B cell (primary cell): ENCODE measurements around the gene BUB3. TPM values are rescaled to one million over a fixed set of nuclear protein-coding genes. Genes with fewer than 3 reads are reported as not detected.

Experiments used
- ATAC-seq: fragments of 200-7000 bp; cut with Tn5 transposase; one replicate; pipeline ENCODE4 v1.10.0; 2021; ENCODE audit warnings: low read depth, mild to moderate bottlenecking, moderate number of reproducible peaks, moderate library complexity
- CTCF ChIA-PET: fragments of 350-600 bp; sonication (Branson Sonifier 250); formaldehyde crosslinking; loops from one replicate; lab custom pipeline; 2021; ENCODE audit warnings: antibody characterized with exemption, inconsistent platforms; lab: Charles Lee
- POLR2A ChIA-PET: fragments of 350-600 bp; sonication (Branson Sonifier 250); formaldehyde crosslinking; loops from one replicate; lab custom pipeline; 2021; ENCODE audit warnings: antibody characterized with exemption; lab: Charles Lee
- DNase-seq: peaks from one replicate; pipeline ENCODE4 v3.0.0; 2013
- H2AFZ ChIP-seq: 2 replicates; pipeline ENCODE4 v1.6.1; 2012; ENCODE audit warnings: mild to moderate bottlenecking, low read depth, low read length; ENCODE audit not compliant: insufficient read depth, poor library complexity, severe bottlenecking
- H3K27ac ChIP-seq, 2 donors: 1 replicate in 1 of 2; 2 replicates in 1 of 2; pipeline ENCODE4 v1.5.1; 2012 to 2013; ENCODE audit warnings: low read length in 2 of 2, mild to moderate bottlenecking in 2 of 2, moderate library complexity in 1 of 2
- H3K27me3 ChIP-seq, 4 experiments: fragments of 200-600 bp in 1 of 4; sonication (generic) in 1 of 4; replicated peaks in 1 of 4; 1 replicate in 2 of 4; 2 replicates in 2 of 4; pipeline versions ENCODE4 v1.6.1 to v1.7.0; 2013 to 2016; ENCODE audit warnings: low read length in 3 of 4, mild to moderate bottlenecking in 2 of 4, mixed read lengths in 1 of 4, moderate library complexity in 1 of 4; ENCODE audit not compliant: insufficient read depth in 4 of 4, control insufficient read depth in 3 of 4; ENCODE audit errors: control extremely low read depth in 1 of 4
- H3K36me3 ChIP-seq, 2 experiments: replicated peaks in 1 of 2; 1 replicate in 1 of 2; 2 replicates in 1 of 2; pipeline versions ENCODE4 v1.6.1 to v1.7.1; 2013; ENCODE audit warnings: low read length in 1 of 2; ENCODE audit not compliant: insufficient read depth in 2 of 2, control insufficient read depth in 1 of 2; ENCODE audit errors: control extremely low read depth in 1 of 2, extremely low read depth in 1 of 2
- H3K4me1 ChIP-seq, 2 donors: fragments of 200-600 bp in 1 of 2; sonication (generic) in 1 of 2; 1 replicate in 1 of 2; 2 replicates in 1 of 2; pipeline versions ENCODE4 v1.5.1 to v1.6.1; 2013 to 2017; ENCODE audit warnings: low read length in 2 of 2; ENCODE audit not compliant: control insufficient read depth in 2 of 2, insufficient read depth in 2 of 2
- H3K4me2 ChIP-seq: replicated peaks from 2 replicates; pipeline ENCODE3; 2012; ENCODE audit warnings: mild to moderate bottlenecking, low read depth, low read length; ENCODE audit not compliant: poor library complexity, severe bottlenecking
- H3K4me3 ChIP-seq, 5 experiments: fragments of 200-600 bp in 1 of 5; sonication (generic) in 1 of 5; 1 replicate in 3 of 5; 2 replicates in 2 of 5; pipeline versions ENCODE4 v1.5.1 to v1.7.0; 2011 to 2016; ENCODE audit warnings: low read length in 4 of 5, mild to moderate bottlenecking in 4 of 5, low read depth in 2 of 5, control low read depth in 1 of 5, moderate library complexity in 1 of 5; ENCODE audit not compliant: insufficient read depth in 1 of 5; ENCODE audit errors: control extremely low read depth in 1 of 5, extremely low read depth in 1 of 5
- H3K79me2 ChIP-seq: fragments of 200-600 bp; sonication (generic); one replicate; pipeline ENCODE4 v1.6.0; 2016; ENCODE audit warnings: low read length; ENCODE audit not compliant: control insufficient read depth, insufficient read depth
- H3K9ac ChIP-seq: fragments of 200-600 bp; sonication (generic); 2 replicates; pipeline ENCODE4 v1.6.1; 2017; ENCODE audit warnings: mild to moderate bottlenecking, low read length, moderate library complexity
- H3K9me3 ChIP-seq, 3 donors: one replicate each; pipeline versions ENCODE4 v1.6.1 to v1.7.1; 2013; ENCODE audit warnings: low read length in 2 of 3; ENCODE audit not compliant: control insufficient read depth in 2 of 3, insufficient read depth in 1 of 3; ENCODE audit errors: control extremely low read depth in 1 of 3
- H4K20me1 ChIP-seq: 2 replicates; pipeline ENCODE4 v1.6.0; 2012; ENCODE audit warnings: mild to moderate bottlenecking, low read length; ENCODE audit not compliant: insufficient read depth, control insufficient read depth, poor library complexity, severe bottlenecking
- H3K27ac Mint-ChIP-seq: one replicate; pipeline ENCODE4 v1.8.0; 2021; ENCODE audit warnings: mixed read lengths
- H3K27me3 Mint-ChIP-seq: one replicate; pipeline ENCODE4 v1.8.0; 2021; ENCODE audit warnings: mixed read lengths
- H3K4me1 Mint-ChIP-seq: one replicate; pipeline ENCODE4 v1.8.0; 2021; ENCODE audit warnings: mixed read lengths
- H3K4me3 Mint-ChIP-seq: one replicate; pipeline ENCODE4 v1.8.0; 2021; ENCODE audit warnings: mixed read lengths
- H3K9me3 Mint-ChIP-seq: one replicate; pipeline ENCODE4 v1.8.0; 2022; ENCODE audit warnings: mixed read lengths; ENCODE audit not compliant: insufficient read depth
- EZH2 ChIP-seq: IDR thresholded peaks from 2 replicates; pipeline ENCODE4 v1.6.1; 2012; ENCODE audit warnings: borderline replicate concordance, low read depth, mild to moderate bottlenecking, moderate library complexity, low read length; ENCODE audit not compliant: insufficient read depth, poor library complexity, severe bottlenecking
- WGBS: methylation state at CpG from one replicate; pipeline ENCODE4 v1.1.5; 2013; ENCODE audit warnings: missing lambda C conversion rate; ENCODE audit not compliant: insufficient coverage; 5-methylcytosine and 5-hydroxymethylcytosine counted together
- intact Hi-C: fragments of 100-400 bp; cut with micrococcal nuclease; formaldehyde crosslinking; loops from one replicate; pipeline ENCODE4 v1.10.0; 2022
- polyA plus RNA-seq: library from polyadenylated mRNA; depleted of rRNA; stranded (reverse); fragments of >200 nt; gene quantifications from 2 replicates; pipeline ENCODE4 v1.2.3, GENCODE V29; 2012
- total RNA-seq, 2 donors: library from RNA; stranded (reverse); fragments of 120-200 nt in 1 of 2; gene quantifications; 1 replicate in 1 of 2; 2 replicates in 1 of 2; pipeline versions ENCODE4 v1.2.3 to v1.2.4, GENCODE V29; 2013 to 2022
- TF ChIP-seq, protein P1 (sequence below): fragments of 200-600 bp; IDR thresholded peaks from one replicate; pipeline ENCODE4 v1.8.0; 2022; ENCODE audit warnings: antibody characterized with exemption, mild to moderate bottlenecking

The BUB3 gene
- total and polyA plus RNA-seq, 2 donors (not counting 1 experiment from before 2014, with no cell fraction given): 112 to 113 TPM

DNA sequence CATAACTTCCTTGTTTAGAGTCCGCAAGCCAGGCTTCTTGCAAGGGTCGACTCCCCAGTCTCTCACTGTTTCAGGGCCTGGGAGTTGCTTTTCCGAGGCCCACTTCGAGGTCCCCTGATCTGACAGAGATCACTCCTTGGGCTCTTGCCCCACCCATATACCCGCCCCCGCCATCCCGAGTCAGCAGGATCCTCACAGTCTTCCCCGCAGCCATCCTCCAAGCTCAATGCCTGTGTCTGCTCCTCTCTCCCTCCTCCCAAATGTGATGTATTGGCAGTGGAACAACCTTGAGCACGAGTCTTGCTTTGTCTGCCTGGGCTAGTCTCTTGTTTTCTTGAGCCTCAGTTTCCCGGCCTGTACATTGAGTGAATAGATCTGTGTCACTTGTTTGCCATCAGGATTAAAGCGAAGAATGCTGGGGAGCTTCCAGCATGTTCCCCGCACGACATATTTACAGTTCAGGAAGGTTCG is 8.6 kb upstream of the BUB3 start:
- Mint-ChIP-seq H3K27me3 (peaks cover 69% of the 10 kb centered on the region), H3K4me3 (peak overlapping the region; percentile 5), H3K9me3 (no peaks in the 10 kb centered on the region), H3K27ac (peak overlapping the region; percentile 59), H3K4me1 (peaks cover 45% of the 10 kb centered on the region)
- Histone ChIP-seq H3K9me3 (peaks cover 1 to 93% (median 22%) of the 10 kb centered on the region in 3 donors), H3K9ac (no peak overlapping the region), H3K4me1 (peaks cover 66 to 86% of the 10 kb centered on the region in 2 donors), H3K4me2 (peak overlapping the region; percentile 30), H4K20me1 (peaks cover 5% of the 10 kb centered on the region), H3K27ac (no peak overlapping the region), H2AFZ (no peak overlapping the region), H3K79me2 (no peaks in the 10 kb centered on the region), H3K27me3 (peaks cover 6 to 97% (median 84%) of the 10 kb centered on the region in 4 experiments), H3K36me3 (no peaks in the 10 kb centered on the region), H3K4me3 (no peak overlapping the region)
- DNase-seq (no peak), ATAC-seq (no peak)
- 14% methylated on average over 10 of the region's 14 CpGs for WGBS
- CTCF ChIA-PET: interaction anchor here (1.5 to 3.9 kb wide), 2 partner anchors 12 to 14 kb away, joined by 3 to 22 read pairs; no protein-coding TSS in a partner anchor
- intact Hi-C loops: no loop called here
- POLR2A ChIA-PET: no interaction called here
- TF ChIP-seq, protein P1, sequence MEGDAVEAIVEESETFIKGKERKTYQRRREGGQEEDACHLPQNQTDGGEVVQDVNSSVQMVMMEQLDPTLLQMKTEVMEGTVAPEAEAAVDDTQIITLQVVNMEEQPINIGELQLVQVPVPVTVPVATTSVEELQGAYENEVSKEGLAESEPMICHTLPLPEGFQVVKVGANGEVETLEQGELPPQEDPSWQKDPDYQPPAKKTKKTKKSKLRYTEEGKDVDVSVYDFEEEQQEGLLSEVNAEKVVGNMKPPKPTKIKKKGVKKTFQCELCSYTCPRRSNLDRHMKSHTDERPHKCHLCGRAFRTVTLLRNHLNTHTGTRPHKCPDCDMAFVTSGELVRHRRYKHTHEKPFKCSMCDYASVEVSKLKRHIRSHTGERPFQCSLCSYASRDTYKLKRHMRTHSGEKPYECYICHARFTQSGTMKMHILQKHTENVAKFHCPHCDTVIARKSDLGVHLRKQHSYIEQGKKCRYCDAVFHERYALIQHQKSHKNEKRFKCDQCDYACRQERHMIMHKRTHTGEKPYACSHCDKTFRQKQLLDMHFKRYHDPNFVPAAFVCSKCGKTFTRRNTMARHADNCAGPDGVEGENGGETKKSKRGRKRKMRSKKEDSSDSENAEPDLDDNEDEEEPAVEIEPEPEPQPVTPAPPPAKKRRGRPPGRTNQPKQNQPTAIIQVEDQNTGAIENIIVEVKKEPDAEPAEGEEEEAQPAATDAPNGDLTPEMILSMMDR: no peak
- no peak for TF ChIP-seq EZH2
